ENCODE results near the gene PPP2R2B.

Gene PPP2R2B

DNA sequence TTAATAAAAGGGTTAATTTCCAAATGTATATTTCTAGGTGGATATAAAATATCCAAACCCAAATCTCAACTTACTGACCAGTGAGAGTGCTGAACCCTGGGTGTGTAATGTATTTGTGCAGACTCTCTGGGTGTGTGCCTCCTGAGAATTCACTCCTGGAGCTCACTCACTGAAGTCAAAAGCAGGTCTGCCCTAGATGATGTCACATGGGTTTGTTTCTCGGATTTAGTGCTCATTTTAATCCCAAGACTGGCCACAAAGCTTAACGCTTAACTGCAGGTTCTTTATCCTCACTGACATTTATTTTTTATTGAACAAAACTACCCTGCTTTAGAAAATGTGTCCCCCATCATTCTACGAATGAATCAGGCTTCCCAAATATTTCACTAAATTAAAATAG, 179.4 kb downstream of the PPP2R2B start:
- Histone ChIP-seq H3K9me3 (ENCODE audit: control insufficient read depth, insufficient read depth, low read length) (no peaks in the 10 kb centered on the region), H3K9ac (ENCODE audit: low read depth, low read length) (no peak overlapping the region), H3K4me1 (ENCODE audit: control insufficient read depth, insufficient read depth, low read length) (peaks cover 34% of the 10 kb centered on the region), H3K27me3 (ENCODE audit: control insufficient read depth, insufficient read depth, low read length) (no peaks in the 10 kb centered on the region), H3K27ac (ENCODE audit: low read depth, low read length) (no peak overlapping the region), H3K36me3 (ENCODE audit: control insufficient read depth, insufficient read depth, low read length) (peaks cover 8% of the 10 kb centered on the region; the same call in 1 of the 2 replicates), H3K4me3 (ENCODE audit: low read depth, low read length) (no peak overlapping the region)

- no peaks in the 10 kb centered on the region for H3K9me3 ChIP-seq (ENCODE audit: control insufficient read depth, insufficient read depth, low read length)
- no peaks in the 10 kb centered on the region for H3K27me3 ChIP-seq (ENCODE audit: control insufficient read depth, insufficient read depth, low read length)
- H3K27ac ChIP-seq (ENCODE audit: low read depth, low read length), result no peak overlapping the region
- H3K36me3 ChIP-seq (ENCODE audit: control insufficient read depth, insufficient read depth, low read length), result peaks cover 8% of the 10 kb centered on the region; the same call in 1 of the 2 replicates
- H3K4me3 ChIP-seq (ENCODE audit: low read depth, low read length), result no peak overlapping the region
- peaks cover 34% of the 10 kb centered on the region for H3K4me1 ChIP-seq (ENCODE audit: control insufficient read depth, insufficient read depth, low read length)
- no peak overlapping the region for H3K9ac ChIP-seq (ENCODE audit: low read depth, low read length)
These were observed 179.9 kb downstream of the PPP2R2B start for GRCh38 chr5:146698651-146699050.

DNA sequence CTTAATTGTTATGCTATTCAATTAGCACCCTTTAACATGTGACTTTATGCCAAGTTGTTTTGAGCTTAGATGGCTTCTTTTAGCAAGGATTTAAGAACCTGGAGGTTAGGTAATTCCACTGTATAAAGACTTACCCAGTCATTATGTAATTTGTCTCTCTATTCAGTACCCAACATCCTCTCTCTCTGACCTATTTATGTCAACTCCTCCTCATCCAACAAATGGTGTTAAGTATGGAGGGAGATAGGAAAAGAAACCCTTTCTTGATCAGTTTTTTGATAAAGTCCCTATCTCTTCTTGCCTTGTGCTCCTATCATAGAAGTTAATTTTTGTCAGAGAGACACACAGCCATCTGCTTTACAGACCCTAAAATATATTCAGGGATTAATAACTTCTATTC, 181.3 kb downstream of the PPP2R2B start:
- Histone ChIP-seq H3K4me1 (ENCODE audit: control insufficient read depth, insufficient read depth, low read length) (peaks cover 34% of the 10 kb centered on the region), H3K4me3 (ENCODE audit: low read depth, low read length) (no peak overlapping the region), H3K9me3 (ENCODE audit: control insufficient read depth, insufficient read depth, low read length) (no peaks in the 10 kb centered on the region), H3K27ac (ENCODE audit: low read depth, low read length) (no peak overlapping the region), H3K27me3 (ENCODE audit: control insufficient read depth, insufficient read depth, low read length) (no peaks in the 10 kb centered on the region), H3K9ac (ENCODE audit: low read depth, low read length) (no peak overlapping the region), H3K36me3 (ENCODE audit: control insufficient read depth, insufficient read depth, low read length) (peaks cover 8% of the 10 kb centered on the region; the same call in 1 of the 2 replicates)

GRCh38 chr5:146695646-146696045, 182.9 kb downstream of the PPP2R2B start:
- Histone ChIP-seq H3K4me1 (ENCODE audit: control insufficient read depth, insufficient read depth, low read length) (peaks cover 22% of the 10 kb centered on the region), H3K27me3 (ENCODE audit: control insufficient read depth, insufficient read depth, low read length) (no peaks in the 10 kb centered on the region)

GRCh38 chr5:146690880-146691355, 187.6 kb downstream of the PPP2R2B start:
- H3K9ac ChIP-seq (ENCODE audit: low read depth, low read length), result no peak overlapping the region
- H3K27ac ChIP-seq (ENCODE audit: low read depth, low read length), result no peak overlapping the region
- peaks cover 19% of the 10 kb centered on the region; the same call in 1 of the 2 replicates for H3K36me3 ChIP-seq (ENCODE audit: control insufficient read depth, insufficient read depth, low read length)
- H3K4me1 ChIP-seq (ENCODE audit: control insufficient read depth, insufficient read depth, low read length), result no peaks in the 10 kb centered on the region
- H3K27me3 ChIP-seq (ENCODE audit: control insufficient read depth, insufficient read depth, low read length), result no peaks in the 10 kb centered on the region
- H3K9me3 ChIP-seq (ENCODE audit: control insufficient read depth, insufficient read depth, low read length), result no peaks in the 10 kb centered on the region
- no peak overlapping the region for H3K4me3 ChIP-seq (ENCODE audit: low read depth, low read length)

More at GRCh38 chr5:146695646-146696045, 182.9 kb downstream of the PPP2R2B start:
- H3K4me3 ChIP-seq (ENCODE audit: low read depth, low read length), result no peak overlapping the region
- no peak overlapping the region for H3K9ac ChIP-seq (ENCODE audit: low read depth, low read length)
- no peaks in the 10 kb centered on the region for H3K9me3 ChIP-seq (ENCODE audit: control insufficient read depth, insufficient read depth, low read length)
- H3K27ac ChIP-seq (ENCODE audit: low read depth, low read length), result no peak overlapping the region
- peaks cover 12% of the 10 kb centered on the region; the same call in 1 of the 2 replicates for H3K36me3 ChIP-seq (ENCODE audit: control insufficient read depth, insufficient read depth, low read length)

- Histone ChIP-seq H3K9ac (ENCODE audit: low read depth, low read length) (no peak overlapping the region), H3K4me3 (ENCODE audit: low read depth, low read length) (no peak overlapping the region), H3K27ac (ENCODE audit: low read depth, low read length) (no peak overlapping the region), H3K4me1 (ENCODE audit: control insufficient read depth, insufficient read depth, low read length) (no peaks in the 10 kb centered on the region), H3K36me3 (ENCODE audit: control insufficient read depth, insufficient read depth, low read length) (peaks cover 23% of the 10 kb centered on the region; the same call in 1 of the 2 replicates), H3K9me3 (ENCODE audit: control insufficient read depth, insufficient read depth, low read length) (no peaks in the 10 kb centered on the region), H3K27me3 (ENCODE audit: control insufficient read depth, insufficient read depth, low read length) (no peaks in the 10 kb centered on the region)
These were observed 190.9 kb downstream of the PPP2R2B start for GRCh38 chr5:146687630-146688029.

DNA sequence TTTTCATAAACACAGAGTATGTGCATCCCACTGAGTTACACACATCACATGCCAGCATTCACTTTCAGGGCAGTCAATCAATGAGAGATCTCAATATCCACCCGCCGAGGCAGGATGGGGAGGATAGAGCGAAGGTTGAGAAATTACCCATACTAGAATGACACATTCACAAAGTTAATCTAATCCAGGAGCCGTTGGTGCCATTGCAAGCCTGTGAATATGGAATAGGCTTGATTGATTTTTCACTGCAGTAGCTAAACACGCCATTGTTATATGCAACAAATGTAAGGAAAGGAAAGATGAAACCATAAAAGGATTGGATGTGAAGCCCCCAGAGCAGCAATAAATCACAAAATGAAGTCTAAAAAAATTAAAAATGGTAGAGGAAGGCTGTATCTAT, 194.7 kb downstream of the PPP2R2B start:
- no peak overlapping the region for H3K9ac ChIP-seq (ENCODE audit: low read depth, low read length)
- no peaks in the 10 kb centered on the region for H3K9me3 ChIP-seq (ENCODE audit: control insufficient read depth, insufficient read depth, low read length)
- no peaks in the 10 kb centered on the region for H3K4me1 ChIP-seq (ENCODE audit: control insufficient read depth, insufficient read depth, low read length)
- peaks cover 10% of the 10 kb centered on the region; the same call in 1 of the 2 replicates for H3K36me3 ChIP-seq (ENCODE audit: control insufficient read depth, insufficient read depth, low read length)
- H3K27me3 ChIP-seq (ENCODE audit: control insufficient read depth, insufficient read depth, low read length), result no peaks in the 10 kb centered on the region
- H3K27ac ChIP-seq (ENCODE audit: low read depth, low read length), result no peak overlapping the region
- no peak overlapping the region for H3K4me3 ChIP-seq (ENCODE audit: low read depth, low read length)

- no peaks in the 10 kb centered on the region for H3K4me1 ChIP-seq (ENCODE audit: control insufficient read depth, insufficient read depth, low read length)
- no peaks in the 10 kb centered on the region for H3K27me3 ChIP-seq (ENCODE audit: control insufficient read depth, insufficient read depth, low read length)
- H3K9ac ChIP-seq (ENCODE audit: low read depth, low read length), result no peak overlapping the region
- no peaks in the 10 kb centered on the region for H3K9me3 ChIP-seq (ENCODE audit: control insufficient read depth, insufficient read depth, low read length)
- no peak overlapping the region for H3K27ac ChIP-seq (ENCODE audit: low read depth, low read length)
- peaks cover 5% of the 10 kb centered on the region; the same call in 1 of the 2 replicates for H3K36me3 ChIP-seq (ENCODE audit: control insufficient read depth, insufficient read depth, low read length)
- H3K4me3 ChIP-seq (ENCODE audit: low read depth, low read length), result no peak overlapping the region
These were observed 195.5 kb downstream of the PPP2R2B start for GRCh38 chr5:146682899-146683532.

DNA sequence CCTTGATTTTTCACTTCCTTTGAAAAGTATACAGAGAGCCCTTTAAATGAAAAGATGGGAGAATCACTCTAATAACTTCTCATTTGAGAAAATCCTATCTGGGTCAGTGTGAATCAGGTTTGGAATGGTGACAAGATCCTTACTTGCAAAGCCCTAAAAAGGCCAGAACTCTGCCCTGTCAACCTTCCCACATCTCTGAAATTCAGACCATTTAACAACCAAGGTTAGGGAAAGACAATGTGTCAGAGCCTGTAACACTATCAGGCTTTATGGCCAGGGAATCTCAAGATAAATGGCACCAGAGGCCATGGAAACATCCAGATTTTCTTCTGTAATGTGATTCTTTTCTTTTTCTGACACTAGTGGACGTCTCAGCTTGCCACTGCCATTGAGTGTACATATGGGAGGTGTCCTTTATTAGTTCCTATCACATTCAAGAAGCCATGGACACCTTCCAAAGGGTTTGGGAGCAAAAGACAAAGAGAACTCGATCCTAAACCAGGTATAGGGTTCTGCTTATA, 196.9 kb downstream of the PPP2R2B start:
- Histone ChIP-seq H3K36me3 (ENCODE audit: control insufficient read depth, insufficient read depth, low read length) (peaks cover 5% of the 10 kb centered on the region; the same call in 1 of the 2 replicates), H3K27ac (ENCODE audit: low read depth, low read length) (no peak overlapping the region), H3K9me3 (ENCODE audit: control insufficient read depth, insufficient read depth, low read length) (no peaks in the 10 kb centered on the region), H3K9ac (ENCODE audit: low read depth, low read length) (no peak overlapping the region), H3K4me3 (ENCODE audit: low read depth, low read length) (no peak overlapping the region), H3K27me3 (ENCODE audit: control insufficient read depth, insufficient read depth, low read length) (no peaks in the 10 kb centered on the region), H3K4me1 (ENCODE audit: control insufficient read depth, insufficient read depth, low read length) (no peaks in the 10 kb centered on the region)

- Histone ChIP-seq H3K27me3 (ENCODE audit: control insufficient read depth, insufficient read depth, low read length) (no peaks in the 10 kb centered on the region), H3K27ac (ENCODE audit: low read depth, low read length) (no peak overlapping the region), H3K4me3 (ENCODE audit: low read depth, low read length) (no peak overlapping the region), H3K36me3 (ENCODE audit: control insufficient read depth, insufficient read depth, low read length) (peaks cover 5% of the 10 kb centered on the region; the same call in 1 of the 2 replicates), H3K9ac (ENCODE audit: low read depth, low read length) (no peak overlapping the region), H3K9me3 (ENCODE audit: control insufficient read depth, insufficient read depth, low read length) (no peaks in the 10 kb centered on the region), H3K4me1 (ENCODE audit: control insufficient read depth, insufficient read depth, low read length) (no peaks in the 10 kb centered on the region)
These were observed 197.5 kb downstream of the PPP2R2B start for GRCh38 chr5:146680846-146681584.

DNA sequence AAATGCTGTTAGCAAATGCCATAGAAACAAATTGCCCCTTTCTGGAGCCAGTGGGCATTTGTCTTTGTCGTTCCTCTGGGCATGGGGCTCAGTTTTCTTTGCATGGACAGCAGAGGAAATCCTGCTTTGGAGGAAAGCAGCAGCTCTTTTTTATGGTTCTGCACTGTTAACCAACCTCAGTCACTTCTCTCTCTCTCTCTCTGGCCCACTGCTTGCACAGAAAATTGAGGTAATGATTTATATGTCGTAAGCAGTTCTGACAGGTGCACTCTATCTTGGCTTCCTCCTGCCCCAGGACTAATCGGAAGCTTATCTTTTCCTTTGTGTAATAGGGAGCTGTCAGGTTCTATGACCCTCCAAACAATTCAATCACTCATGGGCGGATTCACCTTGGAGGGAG, 202.9 kb downstream of the PPP2R2B start:
- peaks cover 19% of the 10 kb centered on the region for H3K4me1 ChIP-seq (ENCODE audit: control insufficient read depth, insufficient read depth, low read length)
- H3K27me3 ChIP-seq (ENCODE audit: control insufficient read depth, insufficient read depth, low read length), result no peaks in the 10 kb centered on the region
- no peak overlapping the region for H3K4me3 ChIP-seq (ENCODE audit: low read depth, low read length)
- no peak overlapping the region for H3K9ac ChIP-seq (ENCODE audit: low read depth, low read length)
- no peaks in the 10 kb centered on the region for H3K9me3 ChIP-seq (ENCODE audit: control insufficient read depth, insufficient read depth, low read length)
- H3K36me3 ChIP-seq (ENCODE audit: control insufficient read depth, insufficient read depth, low read length), result no peaks in the 10 kb centered on the region
- no peak overlapping the region for H3K27ac ChIP-seq (ENCODE audit: low read depth, low read length)
